ENCODE measurements around the gene RPS15. TPM values are rescaled to one million over a fixed set of nuclear protein-coding genes. Genes with fewer than 3 reads are reported as not detected.
A peak's percentile ranks its signal among the peaks of the same experiment; 100 is the strongest.

The RPS15 gene
- total RNA-seq, 6 experiments from 2014 or later: 334 to 1,615 (median 355) TPM

GRCh38 chr19:1483131-1483978 is 45.2 kb downstream of the RPS15 start:
- peaks cover 0 to 1% (median 0%) of the 10 kb centered on the region in 4 donors for H3K4me1 ChIP-seq
- H3K9me3 ChIP-seq: no peaks in the 10 kb centered on the region
- H3K36me3 ChIP-seq: no peaks in the 10 kb centered on the region
- peak in 1 of 3 donors; percentile 19 for DNase-seq
- intact Hi-C loops (cut with DNase I): no loop called here
- no peak for ATAC-seq
- H3K27me3 ChIP-seq: no peaks in the 10 kb centered on the region
- no peak overlapping the region for H3K27ac ChIP-seq
- H3K4me3 ChIP-seq: no peak overlapping the region
- TF ChIP-seq POLR2A (IDR thresholded peaks at IDR 0.05) (no peak), CTCF (IDR thresholded peaks at IDR 0.05) (no peak)
- 85% methylated on average over 4 of the region's 77 CpGs for WGBS (ENCODE audit: insufficient coverage, low coverage, low lambda C conversion rate, missing lambda C conversion rate)

GRCh38 chr19:1483979-1484428 is 45.8 kb downstream of the RPS15 start:
- 93% methylated on average over 3 of the region's 23 CpGs for WGBS (ENCODE audit: insufficient coverage, low coverage, low lambda C conversion rate, missing lambda C conversion rate)
- no peaks in the 10 kb centered on the region for H3K27me3 ChIP-seq
- H3K36me3 ChIP-seq: no peaks in the 10 kb centered on the region
- no peaks in the 10 kb centered on the region for H3K9me3 ChIP-seq
- H3K27ac ChIP-seq: no peak overlapping the region
- H3K4me3 ChIP-seq: no peak overlapping the region
- intact Hi-C loops (cut with DNase I): no loop called here
- TF ChIP-seq CTCF (IDR thresholded peaks at IDR 0.05) (no peak), POLR2A (IDR thresholded peaks at IDR 0.05) (no peak)
- H3K4me1 ChIP-seq: no peaks in the 10 kb centered on the region
- DNase-seq (no peak), ATAC-seq (no peak)

- no peak for ATAC-seq
- Histone ChIP-seq H3K27ac (no peak overlapping the region), H3K27me3 (no peaks in the 10 kb centered on the region), H3K9me3 (no peaks in the 10 kb centered on the region), H3K36me3 (no peaks in the 10 kb centered on the region), H3K4me3 (no peak overlapping the region), H3K4me1 (peaks cover 0 to 8% (median 4%) of the 10 kb centered on the region in 4 donors)
- TF ChIP-seq CTCF (IDR thresholded peaks at IDR 0.05) (no peak), POLR2A (IDR thresholded peaks at IDR 0.05) (no peak)
- 91% methylated on average over 11 of the region's 56 CpGs for WGBS (ENCODE audit: insufficient coverage, low coverage, low lambda C conversion rate, missing lambda C conversion rate)
- peak in 1 of 3 donors; percentile 19 for DNase-seq
- intact Hi-C loops (cut with DNase I): no loop called here
Measured at GRCh38 chr19:1486720-1487575, 48.8 kb downstream of the RPS15 start.

- DNase-seq: peak in 2 of 3 donors; percentile 24 to 53
- TF ChIP-seq CTCF (IDR thresholded peaks at IDR 0.05): no peak
- no peak for TF ChIP-seq POLR2A (IDR thresholded peaks at IDR 0.05)
- H3K27ac ChIP-seq: no peak overlapping the region
- no peak for ATAC-seq
- intact Hi-C loops (cut with DNase I): no loop called here
- peaks cover 0 to 15% (median 4%) of the 10 kb centered on the region in 4 donors for H3K4me1 ChIP-seq
- no peaks in the 10 kb centered on the region for H3K36me3 ChIP-seq
- no peaks in the 10 kb centered on the region for H3K27me3 ChIP-seq
- no peak overlapping the region for H3K4me3 ChIP-seq
- no peaks in the 10 kb centered on the region for H3K9me3 ChIP-seq
- WGBS (ENCODE audit: insufficient coverage, low coverage, low lambda C conversion rate, missing lambda C conversion rate): 85% methylated on average over 4 of the region's 40 CpGs
Measured at GRCh38 chr19:1487576-1488281, 49.5 kb downstream of the RPS15 start.

Data from right lobe of liver (tissue), 6 donors.